ENCODE measurements around the gene RTN4RL1. TPM values are rescaled to one million over a fixed set of nuclear protein-coding genes. Genes with fewer than 3 reads are reported as not detected.

The RTN4RL1 gene
- total RNA-seq, 4 donors from 2014 or later, result 1.4 to 4.9 (median 1.9) TPM; not detected in 1

GRCh38 chr17:2057175-2057759 is 32.1 kb upstream of the RTN4RL1 start:
- Histone ChIP-seq H3K4me3 (peak overlapping the region in 1 of 2 donors; percentile 90), H3K27me3 (no peaks in the 10 kb centered on the region)

GRCh38 chr17:2056206-2057174 is 31.4 kb upstream of the RTN4RL1 start:
- peak in 2 of 4 experiments; percentile 8 to 15 for TF ChIP-seq CTCF (IDR thresholded peaks at IDR 0.05)
- no peak for TF ChIP-seq POLR2A (IDR thresholded peaks at IDR 0.05)
- H3K36me3 ChIP-seq, result no peaks in the 10 kb centered on the region
- no peaks in the 10 kb centered on the region for H3K9me3 ChIP-seq
- H3K4me3 ChIP-seq, result peak overlapping the region; percentile 46 to 90
- H3K27me3 ChIP-seq, result no peaks in the 10 kb centered on the region
- H3K27ac ChIP-seq, result peak overlapping the region; percentile 94 to 99
- intact Hi-C loops (cut with DNase I; ENCODE audit: low total_unique reads), result loop anchor here (10.0 kb wide), 1 partner anchor 118 kb away; no protein-coding TSS in a partner anchor
- peaks cover 0 to 33% of the 10 kb centered on the region in 2 donors for H3K4me1 ChIP-seq
- peak in 1 of 2 donors; percentile 50 for DNase-seq

More at GRCh38 chr17:2057175-2057759, 32.1 kb upstream of the RTN4RL1 start:
- Histone ChIP-seq H3K27ac (peak overlapping the region; percentile 94 to 99), H3K4me1 (peaks cover 0 to 37% of the 10 kb centered on the region in 2 donors), H3K9me3 (no peaks in the 10 kb centered on the region), H3K36me3 (no peaks in the 10 kb centered on the region)
- no peak for TF ChIP-seq CTCF (IDR thresholded peaks at IDR 0.05)
- no peak for TF ChIP-seq POLR2A (IDR thresholded peaks at IDR 0.05)
- DNase-seq, result no peak
- intact Hi-C loops (cut with DNase I; ENCODE audit: low total_unique reads), result loop anchor here (10.0 kb wide), 1 partner anchor 118 kb away; no protein-coding TSS in a partner anchor

GRCh38 chr17:2055292-2056205 is 30.4 kb upstream of the RTN4RL1 start:
- Histone ChIP-seq H3K27ac (peak overlapping the region; percentile 94 to 99), H3K4me3 (peak overlapping the region; percentile 46 to 90), H3K9me3 (no peaks in the 10 kb centered on the region), H3K27me3 (no peaks in the 10 kb centered on the region), H3K36me3 (no peaks in the 10 kb centered on the region), H3K4me1 (peaks cover 3 to 32% of the 10 kb centered on the region in 2 donors)
- peak; percentile 50 to 57 for DNase-seq
- intact Hi-C loops (cut with DNase I; ENCODE audit: low total_unique reads), result loop anchor here (2.0 to 10.0 kb wide), 2 partner anchors 119 to 189 kb away; no protein-coding TSS in a partner anchor
- TF ChIP-seq CTCF (IDR thresholded peaks at IDR 0.05), result no peak
- no peak for TF ChIP-seq POLR2A (IDR thresholded peaks at IDR 0.05)

- Histone ChIP-seq H3K9me3 (no peaks in the 10 kb centered on the region), H3K4me3 (peak within 1 kb of the TSS; percentile 46 to 90), H3K4me1 (peaks cover 3 to 26% of the 10 kb centered on the region in 2 donors), H3K27me3 (no peaks in the 10 kb centered on the region), H3K36me3 (no peaks in the 10 kb centered on the region), H3K27ac (peak within 1 kb of the TSS; percentile 94 to 99)
- TF ChIP-seq POLR2A (IDR thresholded peaks at IDR 0.05) (peak; percentile 89 to 94), CTCF (IDR thresholded peaks at IDR 0.05) (peak; percentile 83 to 99 (median 98))
- intact Hi-C loops (cut with DNase I; ENCODE audit: low total_unique reads), result loop anchor here (2.0 to 10.0 kb wide), 2 partner anchors 120 to 190 kb away; no protein-coding TSS in a partner anchor
- peak; percentile 83 to 85 for DNase-seq
These were observed 29.6 kb upstream of the RTN4RL1 start, which contains the start of gene HIC1 for GRCh38 chr17:2054512-2055291. HIC1 (plus strand) TSS chr17:2055103; CDS start chr17:2056691, 1,588 bp downstream.
